Measurements from ENCODE around the gene GRAMD4.

The GRAMD4 gene

GRCh38 chr22:46661221-46661851 lies 41.1 kb downstream of the GRAMD4 start:
- no peak overlapping the region for H3K4me3 ChIP-seq (ENCODE audit: low read depth, low read length)
- no peak for TF ChIP-seq CTCF (IDR thresholded peaks at IDR 0.05; ENCODE audit: borderline replicate concordance, insufficient read depth, low read depth, low read length)

GRCh38 chr22:46662226-46662625 lies 42.0 kb downstream of the GRAMD4 start:
- TF ChIP-seq CTCF (IDR thresholded peaks at IDR 0.05; ENCODE audit: borderline replicate concordance, insufficient read depth, low read depth, low read length), result no peak
- no peak overlapping the region for H3K4me3 ChIP-seq (ENCODE audit: low read depth, low read length)

GRCh38 chr22:46663001-46663400 lies 42.8 kb downstream of the GRAMD4 start:
- H3K4me3 ChIP-seq (ENCODE audit: low read depth, low read length), result no peak overlapping the region
- no peak for TF ChIP-seq CTCF (IDR thresholded peaks at IDR 0.05; ENCODE audit: borderline replicate concordance, insufficient read depth, low read depth, low read length)

GRCh38 chr22:46663436-46664100 lies 43.4 kb downstream of the GRAMD4 start:
- H3K4me3 ChIP-seq (ENCODE audit: low read depth, low read length), result no peak overlapping the region
- TF ChIP-seq CTCF (IDR thresholded peaks at IDR 0.05; ENCODE audit: borderline replicate concordance, insufficient read depth, low read depth, low read length), result no peak

- no peak for TF ChIP-seq CTCF (IDR thresholded peaks at IDR 0.05; ENCODE audit: borderline replicate concordance, insufficient read depth, low read depth, low read length)
- H3K4me3 ChIP-seq (ENCODE audit: low read depth, low read length), result no peak overlapping the region
Measured at GRCh38 chr22:46664301-46664855, 44.2 kb downstream of the GRAMD4 start.

GRCh38 chr22:46665151-46665695 lies 45.0 kb downstream of the GRAMD4 start:
- H3K4me3 ChIP-seq (ENCODE audit: low read depth, low read length), result no peak overlapping the region
- TF ChIP-seq CTCF (IDR thresholded peaks at IDR 0.05; ENCODE audit: borderline replicate concordance, insufficient read depth, low read depth, low read length), result no peak

Data from GM12875 (cell line).